D721Med (cell line): ENCODE data around the gene DPP3.

Experiments
- DNase-seq: peaks from one replicate; pipeline ENCODE4 v3.0.0; 2011; ENCODE audit warnings: low spot score; ENCODE audit not compliant: insufficient read length
- FAIRE-seq: peaks from 2 replicates; lab custom pipeline; 2011; peaks lifted over from hg19 to GRCh38; lab: Jason Lieb, UNC
- CTCF ChIP-seq: IDR thresholded peaks from 2 replicates; pipeline ENCODE4 v1.5.1; 2012; ENCODE audit warnings: mild to moderate bottlenecking, control low read depth; ENCODE audit not compliant: insufficient read depth; ENCODE audit errors: missing control alignments

Gene DPP3

DNA sequence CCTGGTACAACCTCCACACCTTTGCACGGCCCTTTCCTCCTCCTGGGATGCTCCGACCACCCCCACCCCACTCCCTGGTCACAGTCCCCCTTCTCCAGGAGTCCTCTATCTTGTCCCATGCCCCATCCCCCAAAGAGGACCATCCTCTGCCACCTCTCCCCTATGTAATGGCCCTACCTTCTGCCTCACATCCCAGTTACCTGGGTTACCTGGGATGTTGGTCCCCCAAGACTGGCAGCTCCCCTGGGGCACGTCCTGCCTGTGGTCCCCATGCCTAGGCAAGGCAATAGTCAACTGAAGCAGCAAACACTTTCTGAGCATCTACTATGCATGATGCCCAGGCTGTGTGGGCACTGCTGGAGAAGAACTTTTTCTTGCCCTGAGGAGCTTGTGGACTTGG, 75.2 kb downstream of the DPP3 start:
- no peak for FAIRE-seq
- TF ChIP-seq CTCF, result no peak
- DNase-seq, result no peak

DNA sequence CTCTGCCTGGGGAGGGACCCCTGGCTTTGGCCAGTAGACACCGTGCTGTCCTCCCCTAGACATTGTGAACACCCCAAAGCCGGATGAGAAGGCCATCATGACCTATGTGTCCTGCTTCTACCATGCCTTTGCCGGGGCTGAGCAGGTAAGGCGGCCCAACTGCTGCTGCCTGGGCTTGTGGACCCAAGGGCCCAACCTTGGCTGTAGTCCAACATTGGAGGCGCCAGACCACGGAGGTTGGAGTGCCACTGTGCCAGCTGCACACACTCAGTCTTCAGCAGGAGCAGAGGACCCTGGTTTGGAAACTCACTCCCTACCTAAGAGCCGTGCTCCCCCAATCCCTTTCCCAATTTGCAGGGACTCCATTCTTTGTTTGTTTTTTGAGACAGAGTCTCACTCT, 75.9 kb downstream of the DPP3 start:
- no peak for TF ChIP-seq CTCF
- DNase-seq, result no peak
- no peak for FAIRE-seq

- DNase-seq (no peak), FAIRE-seq (no peak)
These were observed 77.6 kb downstream of the DPP3 start for GRCh38 chr11:66557733-66558326.

More at GRCh38 chr11:66557733-66558326, 77.6 kb downstream of the DPP3 start:
- TF ChIP-seq CTCF, result no peak
